Lung microvascular endothelial cell (primary cell): ENCODE results near the gene ANKRD6. TPM values are rescaled to one million over a fixed set of nuclear protein-coding genes. Genes with fewer than 3 reads are reported as not detected.
"Not testable (repeated sequence)": the region's sequence is repeated elsewhere in the genome, so short reads cannot be mapped to it uniquely, and the experiment has no call there.

Experiments used
- DNase-seq, 2 donors: peaks; one replicate each; pipeline versions ENCODE4 v3.0.0 to v3.0.0-alpha.2; 2010; ENCODE audit warnings: low read depth in 2 of 2
- total RNA-seq: library from RNA; depleted of rRNA; stranded (reverse); fragments of >200 nt; gene quantifications from 2 replicates; pipeline ENCODE4 v1.2.1, GENCODE V29; 2014

ANKRD6 gene
- total RNA-seq, 1 donor from 2014 or later, result 13.9 TPM

DNA sequence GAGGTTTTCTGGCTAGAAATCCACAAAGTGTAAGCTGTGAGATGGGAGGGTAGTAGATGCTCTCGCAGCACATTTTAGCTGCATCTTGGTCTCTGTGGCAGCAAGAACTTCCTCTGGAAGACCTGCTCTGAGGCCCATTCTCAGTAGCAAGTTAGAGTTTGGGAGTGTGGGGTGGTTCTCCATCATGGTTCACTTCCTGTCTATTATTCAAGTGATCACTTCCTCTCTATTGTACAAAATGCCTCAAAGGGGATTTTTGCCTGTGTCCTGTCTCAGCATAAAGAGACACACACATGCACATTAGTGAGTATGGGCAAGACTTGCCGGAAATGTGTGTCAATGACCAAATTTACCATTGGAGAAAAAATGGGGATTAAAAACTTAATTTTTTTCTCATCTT lies 163.1 kb downstream of the ANKRD6 start:
- no peak for DNase-seq

GRCh38 chr6:89596484-89596883 lies 163.5 kb downstream of the ANKRD6 start:
- no peak for DNase-seq

DNA sequence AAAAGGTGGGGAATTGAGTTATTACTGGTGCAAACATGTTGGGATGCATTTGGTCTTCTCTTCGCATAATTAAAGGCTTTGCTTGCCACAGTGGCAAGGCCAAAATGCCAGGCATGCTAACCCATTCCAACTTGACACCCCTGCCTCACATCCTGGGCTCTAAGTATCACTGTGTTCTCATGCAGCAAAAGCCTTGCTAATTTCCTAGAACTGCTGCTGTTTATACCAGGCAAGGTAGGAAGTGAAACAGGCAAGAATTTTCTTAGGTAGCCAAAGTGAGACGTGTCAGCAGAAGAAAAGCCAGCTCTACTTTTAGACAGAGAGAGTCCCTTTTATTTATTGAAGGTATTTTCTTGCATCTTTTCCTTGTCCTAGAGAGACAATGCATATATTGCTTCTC lies 164.4 kb downstream of the ANKRD6 start:
- DNase-seq, result no peak

DNA sequence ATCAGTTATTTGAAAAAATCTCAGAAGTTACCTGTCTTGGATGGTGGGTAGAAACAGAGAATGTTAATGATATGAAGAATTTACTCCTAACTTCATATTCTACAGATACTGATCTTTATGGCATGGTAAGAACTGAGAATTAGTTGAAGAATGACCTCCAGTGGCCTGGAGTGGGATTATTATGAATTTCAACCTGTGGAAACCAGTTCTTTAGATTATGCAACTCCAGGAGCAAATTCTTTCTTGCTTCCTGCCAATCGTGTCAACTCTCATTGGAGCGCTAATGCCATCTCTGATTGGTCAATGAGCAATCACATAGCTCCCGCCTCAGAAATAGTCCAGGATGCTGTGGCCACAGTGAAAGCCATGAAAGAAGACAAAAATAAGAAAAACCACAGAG lies 165.0 kb downstream of the ANKRD6 start:
- peak in 1 of 2 donors; percentile 22 for DNase-seq

DNA sequence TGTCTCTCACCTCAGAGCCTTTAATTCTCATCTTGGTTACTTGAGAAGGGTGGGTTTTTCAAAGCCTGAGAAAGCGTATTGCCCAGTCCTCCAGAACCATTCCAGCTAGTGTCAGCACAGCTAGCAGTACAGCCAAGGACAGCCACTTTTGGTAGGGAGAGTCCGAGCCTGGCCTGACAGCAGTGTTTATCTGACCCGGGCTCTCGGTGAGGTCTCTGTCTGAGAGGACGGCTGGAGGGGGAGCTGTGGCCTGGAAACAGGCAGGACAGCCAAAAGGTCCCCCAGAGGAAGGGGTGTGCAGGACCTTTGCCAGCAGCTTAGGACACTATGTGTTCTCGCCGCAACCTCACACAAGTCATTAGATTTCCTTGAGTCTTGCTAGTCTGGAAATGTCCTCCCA lies 166.8 kb downstream of the ANKRD6 start:
- no peak for DNase-seq

DNA sequence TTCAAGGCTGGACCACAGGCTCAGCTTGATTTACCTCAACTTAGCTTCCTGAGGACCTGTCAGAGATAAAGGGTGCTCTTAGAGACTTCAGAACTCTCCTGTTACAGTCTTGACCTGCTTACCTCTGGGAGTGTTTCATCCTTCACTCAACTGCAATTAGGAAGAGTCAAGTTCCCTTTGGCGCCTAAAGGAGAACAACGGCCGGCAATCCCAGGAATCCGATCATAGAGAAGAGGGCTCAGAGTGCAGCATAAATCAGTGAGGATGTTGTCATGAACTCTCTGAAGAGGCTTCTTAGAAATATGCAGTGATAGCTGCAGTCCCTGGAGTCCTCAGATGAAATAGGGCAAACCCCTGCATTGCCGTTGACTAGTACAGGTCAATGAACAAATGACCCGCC lies 169.2 kb downstream of the ANKRD6 start:
- no peak for DNase-seq

- no peak for DNase-seq
Observed at GRCh38 chr6:89604653-89605052, 171.7 kb downstream of the ANKRD6 start.

GRCh38 chr6:89605861-89606260 lies 172.9 kb downstream of the ANKRD6 start:
- DNase-seq, result no peak

- DNase-seq, result peak; percentile 47 to 70
Observed at GRCh38 chr6:89610149-89610642, 177.2 kb downstream of the ANKRD6 start.

DNA sequence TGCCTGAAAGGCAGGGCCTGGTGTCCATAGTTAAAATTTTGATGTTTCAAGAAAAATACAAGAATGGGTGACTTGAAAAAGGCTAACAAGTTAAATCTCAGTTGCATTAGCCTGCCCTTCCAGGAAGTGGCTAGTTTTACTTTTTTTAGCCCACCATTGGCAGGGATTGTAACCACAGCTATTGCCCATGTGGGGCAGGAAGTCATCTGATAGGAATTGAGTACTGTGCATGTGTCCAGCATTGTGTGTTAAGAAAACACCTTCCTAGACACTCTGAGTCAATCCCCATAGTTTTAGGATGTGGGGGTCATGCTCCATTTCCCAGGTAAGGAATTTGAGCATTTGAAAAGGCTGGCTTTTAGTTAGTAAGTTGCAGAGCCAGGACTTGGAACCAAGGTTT lies 178.7 kb downstream of the ANKRD6 start:
- DNase-seq, result peak; percentile 23 to 42

- no peak for DNase-seq
Observed at GRCh38 chr6:89612121-89612520, 179.2 kb downstream of the ANKRD6 start.

DNA sequence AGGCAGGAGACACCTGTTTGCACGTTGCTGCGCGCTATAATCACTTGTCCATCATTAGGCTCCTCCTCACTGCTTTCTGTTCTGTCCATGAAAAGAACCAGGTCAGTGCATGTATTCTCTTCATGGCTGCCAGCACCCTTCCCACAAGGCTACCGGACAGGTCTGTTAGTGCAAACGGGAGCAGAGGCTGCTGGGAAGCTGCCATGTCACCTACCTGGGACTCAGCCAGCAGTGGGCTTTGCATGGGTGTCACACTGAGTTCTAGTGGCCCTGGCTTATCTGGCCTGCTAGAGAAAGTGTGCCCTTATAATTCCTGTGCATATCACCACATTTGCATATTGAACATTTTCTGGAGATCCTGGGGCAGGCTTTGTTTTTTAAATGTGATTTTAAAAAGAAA lies 180.8 kb downstream of the ANKRD6 start:
- DNase-seq, result no peak

DNA sequence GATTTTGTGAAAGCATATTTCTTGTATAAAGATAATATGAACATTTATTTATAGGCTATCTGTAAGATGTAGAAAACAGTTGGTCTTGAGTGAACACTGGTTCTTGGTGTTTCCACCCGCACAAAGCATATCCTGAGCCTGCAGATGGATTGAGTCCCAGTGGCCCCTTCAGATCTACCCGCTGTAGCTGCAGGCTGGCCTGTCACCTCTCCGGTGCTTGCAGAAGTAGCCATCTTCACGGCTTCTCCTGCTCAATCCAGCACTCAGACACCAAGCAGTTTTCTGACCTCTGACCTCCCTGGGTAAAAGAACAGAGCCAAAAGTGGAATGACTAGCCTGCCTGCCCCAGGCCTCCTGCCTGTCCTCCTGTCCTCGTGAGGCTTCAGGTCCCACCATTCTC lies 182.9 kb downstream of the ANKRD6 start:
- DNase-seq, result no peak

- no peak for DNase-seq
Observed at GRCh38 chr6:89616531-89616930, 183.6 kb downstream of the ANKRD6 start.

DNA sequence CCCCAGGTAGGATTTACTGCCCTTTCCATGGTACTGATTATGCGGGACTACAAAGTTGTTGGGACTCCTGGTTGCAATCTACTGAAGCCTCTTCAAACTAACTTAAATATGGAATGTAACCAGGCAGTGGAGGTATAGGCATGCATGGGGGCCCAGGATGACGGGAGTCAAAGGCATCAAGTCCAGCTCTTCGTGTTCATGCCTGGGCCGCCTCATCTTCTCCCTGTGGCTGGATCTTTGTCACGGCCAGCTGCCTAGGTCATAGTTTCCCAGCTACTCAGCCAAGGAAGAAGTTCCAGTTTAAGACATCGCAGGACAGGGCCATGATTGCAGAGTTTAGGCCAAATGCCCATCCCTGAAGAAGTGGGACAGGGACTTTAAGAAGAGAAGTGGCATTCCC lies 185.1 kb downstream of the ANKRD6 start:
- DNase-seq, result no peak

GRCh38 chr6:89619567-89619966 lies 186.6 kb downstream of the ANKRD6 start:
- DNase-seq, result no peak

- no peak for DNase-seq
Observed at GRCh38 chr6:89623749-89624148, 190.8 kb downstream of the ANKRD6 start.

GRCh38 chr6:89630488-89630887 lies 197.5 kb downstream of the ANKRD6 start:
- DNase-seq, result no peak

DNA sequence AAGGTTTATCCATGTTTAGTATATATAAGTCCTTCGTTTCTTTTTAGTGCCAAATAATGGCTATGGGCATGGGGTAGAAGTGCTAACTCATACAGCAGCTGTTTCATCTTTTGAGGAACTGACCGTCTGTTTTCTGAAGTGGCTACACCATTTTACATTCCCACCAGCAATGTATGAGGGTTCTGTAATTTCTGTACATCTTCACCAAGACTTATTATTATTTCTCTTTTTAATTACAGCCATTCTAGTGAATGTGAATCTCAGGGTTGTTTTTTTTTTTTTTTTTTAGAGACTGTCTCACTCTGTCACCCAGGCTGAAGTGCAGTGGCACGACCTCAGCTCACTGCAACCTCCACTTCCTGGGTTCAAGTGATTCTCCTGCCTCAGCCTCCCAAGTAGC lies 203.5 kb downstream of the ANKRD6 start:
- DNase-seq, result not testable (repeated sequence)

DNA sequence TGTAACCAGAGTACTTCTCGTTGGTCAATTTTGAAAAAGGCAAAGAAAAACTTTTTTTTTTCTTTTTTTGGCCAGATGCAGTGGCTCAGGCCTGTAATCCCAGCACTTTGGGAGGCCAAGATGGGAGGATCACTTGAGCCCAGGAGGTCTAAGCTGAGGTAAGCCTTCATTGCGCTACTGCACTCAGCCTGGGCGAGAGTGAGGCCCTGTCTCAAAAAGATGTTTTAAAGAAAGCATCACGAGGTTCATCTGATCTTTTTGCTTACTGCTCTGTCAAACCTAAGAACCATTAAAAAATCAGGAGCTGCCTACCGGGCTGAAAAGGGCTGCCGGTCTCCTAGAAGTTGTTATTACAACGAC lies 205.0 kb downstream of the ANKRD6 start:
- no peak for DNase-seq

GRCh38 chr6:89638320-89639195 lies 205.6 kb downstream of the ANKRD6 start, which contains the start of gene LYRM2:
Gene LYRM2, minus strand, starts transcription at chr6:89638747. Its CDS starts 31 bp downstream, at chr6:89638716.
- DNase-seq, result peak; percentile 95 to 96

DNA sequence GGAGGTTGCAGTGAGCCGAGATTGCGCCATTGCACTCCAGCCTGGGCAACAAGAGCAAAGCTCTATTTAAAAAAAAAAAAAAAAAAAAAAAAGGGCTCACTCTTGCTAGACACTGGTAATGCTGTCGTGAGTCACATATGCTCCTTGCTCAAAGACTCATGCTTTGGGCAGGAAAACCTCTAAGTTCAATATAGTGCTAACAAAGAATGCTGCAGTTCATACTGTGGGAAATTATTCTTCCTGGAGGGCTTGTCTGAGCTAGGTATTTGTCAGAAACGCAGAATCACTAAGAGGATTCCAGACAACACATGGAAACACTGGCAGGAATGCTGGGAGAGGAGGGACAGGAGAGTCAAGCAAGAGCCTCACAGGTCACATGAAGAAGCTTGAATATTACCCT lies 207.9 kb downstream of the ANKRD6 start:
- DNase-seq, result peak in 1 of 2 donors; percentile 34

GRCh38 chr6:89641581-89641980 lies 208.6 kb downstream of the ANKRD6 start:
- DNase-seq, result not testable (repeated sequence)
